H9 (cell line): Measurements from ENCODE around the gene RASL12. TPM values are rescaled to one million over a fixed set of nuclear protein-coding genes. Genes with fewer than 3 reads are reported as not detected.

Experiments
- DNase-seq: peaks from one replicate; pipeline ENCODE4 v3.0.0-alpha.2; 2017
- H2AFZ ChIP-seq: one replicate; pipeline ENCODE4 v1.6.1; 2013; ENCODE audit warnings: mild to moderate bottlenecking, low read length, control low read depth, moderate library complexity
- H2AK5ac ChIP-seq: 2 replicates; pipeline ENCODE4 v1.6.1; 2013; ENCODE audit warnings: low read length, control low read depth, mixed read lengths; ENCODE audit not compliant: insufficient read length
- H2BK120ac ChIP-seq: one replicate; pipeline ENCODE4 v1.6.1; 2013; ENCODE audit warnings: low read depth, mild to moderate bottlenecking, low read length, control low read depth, inconsistent platforms; ENCODE audit not compliant: poor library complexity, severe bottlenecking
- H2BK12ac ChIP-seq: 2 replicates; pipeline ENCODE4 v1.6.1; 2013; ENCODE audit warnings: low read length, control low read depth, mixed read lengths, low read depth; ENCODE audit not compliant: insufficient read length
- H2BK15ac ChIP-seq: 2 replicates; pipeline ENCODE4 v1.6.1; 2013; ENCODE audit warnings: low read depth, low read length, control low read depth
- H2BK20ac ChIP-seq: one replicate; pipeline ENCODE4 v1.6.1; 2013; ENCODE audit warnings: low read depth, mild to moderate bottlenecking, low read length, control low read depth, inconsistent platforms; ENCODE audit not compliant: poor library complexity, severe bottlenecking
- H2BK5ac ChIP-seq: 2 replicates; pipeline ENCODE4 v1.6.1; 2013; ENCODE audit warnings: low read length, control low read depth, mixed read lengths; ENCODE audit not compliant: insufficient read length
- H3K14ac ChIP-seq: 2 replicates; pipeline ENCODE4 v1.6.1; 2013; ENCODE audit warnings: low read length, control low read depth; ENCODE audit not compliant: insufficient read depth
- H3K18ac ChIP-seq: 2 replicates; pipeline ENCODE4 v1.6.1; 2013; ENCODE audit warnings: low read depth, mild to moderate bottlenecking, mixed read lengths, low read length, control low read depth; ENCODE audit not compliant: insufficient read length
- H3K23ac ChIP-seq: 2 replicates; pipeline ENCODE4 v1.6.1; 2013; ENCODE audit warnings: low read length, control low read depth, mixed read lengths, low read depth; ENCODE audit not compliant: insufficient read length
- H3K23me2 ChIP-seq: 2 replicates; pipeline ENCODE4 v1.6.1; 2013; ENCODE audit warnings: low read depth, mild to moderate bottlenecking, mixed read lengths, low read length, control low read depth; ENCODE audit not compliant: insufficient read length, poor library complexity, severe bottlenecking
- H3K27ac ChIP-seq: 2 replicates; pipeline ENCODE4 v1.5.1; 2013; ENCODE audit warnings: low read length, control low read depth, mixed read lengths, low read depth; ENCODE audit not compliant: insufficient read length
- H3K27me3 ChIP-seq: 2 replicates; pipeline ENCODE4 v1.6.1; 2013; ENCODE audit warnings: low read length, control low read depth, inconsistent platforms; ENCODE audit not compliant: insufficient read depth
- H3K4ac ChIP-seq: 2 replicates; pipeline ENCODE4 v1.6.1; 2013; ENCODE audit warnings: low read depth, mild to moderate bottlenecking, control low read depth, inconsistent platforms, low read length, moderate library complexity
- H3K4me1 ChIP-seq: 2 replicates; pipeline ENCODE4 v1.6.1; 2013; ENCODE audit warnings: low read length, control low read depth, inconsistent platforms; ENCODE audit not compliant: insufficient read depth
- H3K4me2 ChIP-seq: 2 replicates; pipeline ENCODE4 v1.6.1; 2013; ENCODE audit warnings: low read length, control low read depth, mixed read lengths; ENCODE audit not compliant: insufficient read length, insufficient read depth
- H3K56ac ChIP-seq: 2 replicates; pipeline ENCODE4 v1.6.1; 2013; ENCODE audit warnings: low read depth, mild to moderate bottlenecking, mixed read lengths, low read length, control low read depth; ENCODE audit not compliant: insufficient read length
- H3K79me1 ChIP-seq: 2 replicates; pipeline ENCODE4 v1.6.1; 2013; ENCODE audit warnings: low read depth, mild to moderate bottlenecking, moderate library complexity, low read length, control low read depth, inconsistent platforms; ENCODE audit not compliant: insufficient read depth, poor library complexity, severe bottlenecking
- H3K79me2 ChIP-seq: 2 replicates; pipeline ENCODE4 v1.6.1; 2013; ENCODE audit warnings: low read length, control low read depth, inconsistent platforms; ENCODE audit not compliant: insufficient read depth
- H3K9ac ChIP-seq: 2 replicates; pipeline ENCODE4 v1.6.1; 2013; ENCODE audit warnings: low read length, control low read depth, mixed read lengths; ENCODE audit not compliant: insufficient read length; ENCODE audit errors: extremely low read depth
- H3K9me3 ChIP-seq: one replicate; pipeline ENCODE4 v1.6.1; 2013; ENCODE audit warnings: low read depth, low read length, inconsistent platforms; ENCODE audit not compliant: control insufficient read depth
- H3T11ph ChIP-seq: one replicate; pipeline ENCODE4 v1.6.1; 2013; ENCODE audit warnings: mild to moderate bottlenecking, low read length, control low read depth, inconsistent platforms
- H4K20me1 ChIP-seq: one replicate; pipeline ENCODE4 v1.6.1; 2013; ENCODE audit not compliant: control insufficient read depth, insufficient read length, insufficient read depth
- H4K5ac ChIP-seq: 2 replicates; pipeline ENCODE4 v1.6.1; 2013; ENCODE audit warnings: low read depth, mild to moderate bottlenecking, mixed read lengths, low read length, control low read depth; ENCODE audit not compliant: insufficient read length
- H4K8ac ChIP-seq: replicated peaks from 2 replicates; pipeline ENCODE4 v1.6.1; 2013; ENCODE audit warnings: low read length, control low read depth, mixed read lengths, low read depth; ENCODE audit not compliant: insufficient read length
- H4K91ac ChIP-seq: 2 replicates; pipeline ENCODE4 v1.6.1; 2013; ENCODE audit warnings: low read depth, mild to moderate bottlenecking, moderate library complexity, mixed read lengths, low read length, control low read depth; ENCODE audit not compliant: insufficient read length
- H3K27ac Mint-ChIP-seq, 3 experiments: 2 replicates in 2 of 3; 3 replicates in 1 of 3; pipeline ENCODE4 v1.8.0; 2020 to 2021; ENCODE audit warnings: mixed read lengths in 3 of 3, mild to moderate bottlenecking in 1 of 3, moderate library complexity in 1 of 3
- H3K27me3 Mint-ChIP-seq: 2 replicates; pipeline ENCODE4 v1.8.0; 2021; ENCODE audit warnings: low read depth, mild to moderate bottlenecking, moderate library complexity, mixed read lengths
- H3K36me3 Mint-ChIP-seq, 3 experiments: 2 replicates in 2 of 3; 3 replicates in 1 of 3; pipeline ENCODE4 v1.8.0; 2020 to 2021; ENCODE audit warnings: low read depth in 3 of 3, mixed read lengths in 3 of 3; ENCODE audit not compliant: insufficient read depth in 1 of 3
- H3K4me1 Mint-ChIP-seq, 2 experiments: 2 replicates each; pipeline ENCODE4 v1.8.0; 2020; ENCODE audit warnings: mixed read lengths in 2 of 2
- H3K4me3 Mint-ChIP-seq, 2 experiments: 2 replicates in 1 of 2; 3 replicates in 1 of 2; pipeline ENCODE4 v1.8.0; 2020 to 2021; ENCODE audit warnings: mild to moderate bottlenecking in 2 of 2, mixed read lengths in 2 of 2, moderate library complexity in 1 of 2
- H3K9me3 Mint-ChIP-seq, 2 experiments: 2 replicates in 1 of 2; 3 replicates in 1 of 2; pipeline ENCODE4 v1.8.0; 2020; ENCODE audit warnings: mild to moderate bottlenecking in 2 of 2, mixed read lengths in 2 of 2, moderate library complexity in 1 of 2
- WGBS: extraction: QIAGEN DNeasy Blood & Tissue Kit; methylation state at CpG from one replicate; pipeline ENCODE4 v1.1.7; 2013; ENCODE audit warnings: missing lambda C conversion rate, low lambda C conversion rate, mixed read lengths; ENCODE audit not compliant: insufficient read length; ENCODE audit errors: extremely low coverage; 5-methylcytosine and 5-hydroxymethylcytosine counted together
- total RNA-seq: library from RNA; stranded (reverse); gene quantifications from 2 replicates; pipeline ENCODE4 v1.2.1, GENCODE V29; 2021
- TF ChIP-seq, protein P1 (sequence below): fragments of 200-600 bp; sonication (generic); conservative IDR thresholded peaks from 3 replicates; pipeline ENCODE4 v1.8.0; 2021; ENCODE audit warnings: antibody characterized with exemption, mild to moderate bottlenecking

RASL12 gene
- total RNA-seq, 1 experiment from 2014 or later: 7.5 TPM

DNA sequence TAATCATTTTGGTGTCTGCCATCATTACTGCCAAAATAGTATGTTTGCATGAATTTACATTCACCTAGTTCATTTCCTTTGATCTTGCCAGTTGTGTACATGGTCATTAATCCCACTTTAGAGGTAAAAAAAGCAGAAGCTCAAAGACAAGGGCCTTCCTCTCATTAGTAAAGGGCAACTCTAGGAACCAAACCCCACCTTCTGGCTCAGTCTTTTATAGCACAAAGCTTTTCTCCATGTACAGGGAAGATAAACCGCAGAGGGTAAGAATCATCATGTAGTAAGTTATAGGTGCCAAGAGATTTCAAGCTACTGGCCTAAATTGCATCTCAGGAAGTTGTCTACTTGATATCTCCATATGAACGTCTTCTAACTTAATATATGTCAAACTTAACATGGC, 58.8 kb downstream of the RASL12 start:
- Histone ChIP-seq H3T11ph (no peak overlapping the region), H3K4me2 (no peak overlapping the region), H2AFZ (no peak overlapping the region), H4K8ac (no peak overlapping the region), H3K4ac (no peak overlapping the region), H3K4me1 (no peaks in the 10 kb centered on the region), H2BK20ac (no peak overlapping the region), H2BK120ac (no peak overlapping the region), H3K79me2 (no peaks in the 10 kb centered on the region), H3K18ac (no peak overlapping the region), H4K20me1 (no peaks in the 10 kb centered on the region), H3K9me3 (no peaks in the 10 kb centered on the region), H3K23me2 (no peaks in the 10 kb centered on the region), H2BK12ac (no peak overlapping the region), H2BK15ac (no peak overlapping the region), H3K56ac (no peak overlapping the region), H2AK5ac (no peak overlapping the region), H3K27ac (no peak overlapping the region), H3K9ac (no peak overlapping the region), H4K91ac (no peak overlapping the region), H4K5ac (no peak overlapping the region), H3K27me3 (no peaks in the 10 kb centered on the region), H3K79me1 (no peaks in the 10 kb centered on the region), H3K23ac (no peak overlapping the region), H3K14ac (no peak overlapping the region), H2BK5ac (no peak overlapping the region)
- Mint-ChIP-seq H3K27me3 (no peaks in the 10 kb centered on the region), H3K9me3 (peaks cover 0 to 2% of the 10 kb centered on the region in 2 experiments; a peak in 2 of 5 replicates), H3K36me3 (peaks cover 17 to 44% (median 31%) of the 10 kb centered on the region in 3 experiments), H3K4me3 (no peak overlapping the region), H3K27ac (no peak overlapping the region), H3K4me1 (peaks cover 12 to 13% of the 10 kb centered on the region in 2 experiments)
- TF ChIP-seq, protein P1, sequence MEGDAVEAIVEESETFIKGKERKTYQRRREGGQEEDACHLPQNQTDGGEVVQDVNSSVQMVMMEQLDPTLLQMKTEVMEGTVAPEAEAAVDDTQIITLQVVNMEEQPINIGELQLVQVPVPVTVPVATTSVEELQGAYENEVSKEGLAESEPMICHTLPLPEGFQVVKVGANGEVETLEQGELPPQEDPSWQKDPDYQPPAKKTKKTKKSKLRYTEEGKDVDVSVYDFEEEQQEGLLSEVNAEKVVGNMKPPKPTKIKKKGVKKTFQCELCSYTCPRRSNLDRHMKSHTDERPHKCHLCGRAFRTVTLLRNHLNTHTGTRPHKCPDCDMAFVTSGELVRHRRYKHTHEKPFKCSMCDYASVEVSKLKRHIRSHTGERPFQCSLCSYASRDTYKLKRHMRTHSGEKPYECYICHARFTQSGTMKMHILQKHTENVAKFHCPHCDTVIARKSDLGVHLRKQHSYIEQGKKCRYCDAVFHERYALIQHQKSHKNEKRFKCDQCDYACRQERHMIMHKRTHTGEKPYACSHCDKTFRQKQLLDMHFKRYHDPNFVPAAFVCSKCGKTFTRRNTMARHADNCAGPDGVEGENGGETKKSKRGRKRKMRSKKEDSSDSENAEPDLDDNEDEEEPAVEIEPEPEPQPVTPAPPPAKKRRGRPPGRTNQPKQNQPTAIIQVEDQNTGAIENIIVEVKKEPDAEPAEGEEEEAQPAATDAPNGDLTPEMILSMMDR: peak; percentile 38; the same call in 2 of the 3 replicates
- no CpG with 5 or more reads among the region's 2 CpGs for WGBS
- DNase-seq: no peak
